Glomerular visceral epithelial cell (primary cell): ENCODE measurements around the gene TRAPPC12.
"Not testable (repeated sequence)": the region's sequence is repeated elsewhere in the genome, so short reads cannot be mapped to it uniquely, and the experiment has no call there.

Source experiments
- DNase-seq: peaks from one replicate; pipeline ENCODE4 v3.0.0-alpha.2; 2016; ENCODE audit errors: extremely low spot score

Gene TRAPPC12

DNA sequence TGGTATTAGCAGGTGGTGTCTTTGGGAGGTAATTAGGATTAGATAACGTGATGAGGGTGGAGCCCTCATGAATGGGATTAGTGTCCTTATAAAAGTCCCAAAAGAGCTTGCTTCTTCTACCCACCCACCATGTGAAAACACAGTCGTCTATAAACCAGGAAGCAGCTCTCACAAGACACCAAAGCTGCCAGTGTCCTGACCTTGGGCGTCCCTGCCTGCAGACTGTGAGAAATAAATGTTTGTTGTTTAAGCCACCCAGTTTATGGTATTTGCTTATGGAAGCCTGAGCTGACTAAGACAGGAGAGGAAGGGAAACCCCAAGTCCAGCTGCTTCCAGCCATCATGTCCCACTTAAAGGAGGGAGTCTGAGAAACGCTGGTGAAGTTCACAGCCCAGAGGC, 126.3 kb downstream of the TRAPPC12 start:
- DNase-seq = no peak

DNA sequence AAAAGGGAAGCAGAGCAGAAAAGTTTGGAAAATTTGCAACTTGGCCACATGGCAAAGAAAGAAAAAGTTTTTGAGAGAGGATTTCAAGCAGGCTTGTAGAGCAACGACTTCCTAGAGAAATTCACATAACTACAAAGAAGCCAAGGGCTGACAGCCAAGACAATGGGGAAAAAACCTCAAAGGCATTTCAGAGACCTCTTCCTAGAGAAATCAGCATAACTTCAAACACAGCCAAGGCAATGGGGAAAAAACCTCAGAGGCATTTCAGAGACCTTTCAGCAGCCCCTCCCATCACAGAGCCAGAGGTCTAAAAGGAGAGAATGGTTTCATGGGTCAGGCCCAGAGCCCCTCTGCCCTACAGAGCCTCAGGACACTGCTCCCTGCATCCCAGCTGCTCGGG, 132.6 kb downstream of the TRAPPC12 start:
- no peak for DNase-seq

DNA sequence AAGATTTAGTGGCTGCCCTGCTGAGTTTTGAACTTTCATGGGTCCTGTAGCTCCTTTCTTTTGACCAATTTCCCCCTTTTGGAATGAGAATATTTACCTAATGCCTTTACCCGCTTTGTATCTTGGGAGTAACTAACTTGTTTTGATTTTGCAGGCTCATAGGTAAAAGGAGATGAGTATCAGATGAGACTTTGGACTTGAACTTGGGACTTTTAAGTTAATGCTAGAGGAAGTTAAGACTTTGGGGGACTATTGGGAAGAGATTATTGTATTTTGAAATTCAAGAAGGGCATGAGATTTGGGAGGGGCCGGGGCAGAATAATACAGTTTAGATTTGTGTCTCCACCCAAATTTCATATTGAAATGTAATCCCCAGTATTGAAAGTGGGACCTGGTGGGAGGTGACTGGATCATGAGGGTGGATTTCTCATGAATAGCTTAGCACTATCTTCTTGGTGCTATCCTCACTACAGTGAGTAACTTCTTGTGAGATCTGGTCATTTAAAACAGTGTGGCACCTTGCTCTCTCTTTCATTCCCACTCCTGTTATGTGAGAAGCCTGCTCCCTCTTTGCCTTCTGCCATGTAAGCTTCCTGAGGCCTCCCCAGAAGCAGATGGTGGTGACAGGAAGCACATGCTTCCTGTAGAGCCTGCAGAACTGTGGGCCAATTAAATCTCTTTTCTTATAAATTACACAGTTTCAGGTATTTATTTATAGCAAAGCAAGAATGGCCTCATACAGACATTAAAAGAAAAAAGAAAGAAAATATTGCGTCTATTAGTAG, 133.7 kb downstream of the TRAPPC12 start:
- no peak for DNase-seq

DNA sequence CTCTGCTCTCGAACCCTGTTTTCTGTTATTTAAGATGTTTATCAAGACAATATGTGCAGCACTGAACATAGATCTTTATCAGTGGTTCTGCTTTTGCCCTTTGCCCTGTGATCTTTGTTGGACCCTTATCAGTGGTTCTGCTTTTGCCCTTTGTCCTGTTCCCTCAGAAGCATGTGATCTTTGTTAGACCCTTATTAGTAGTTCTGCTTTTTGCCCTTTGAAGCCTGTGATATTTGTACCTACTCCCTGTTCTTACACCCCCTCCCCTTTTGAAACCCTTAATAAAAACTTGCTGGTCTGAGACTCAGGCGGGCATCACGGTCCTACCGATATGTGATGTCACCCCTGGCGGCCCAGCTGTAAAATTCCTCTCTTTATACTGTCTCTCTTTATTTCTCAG, 135.9 kb downstream of the TRAPPC12 start:
- DNase-seq = not testable (repeated sequence)

DNA sequence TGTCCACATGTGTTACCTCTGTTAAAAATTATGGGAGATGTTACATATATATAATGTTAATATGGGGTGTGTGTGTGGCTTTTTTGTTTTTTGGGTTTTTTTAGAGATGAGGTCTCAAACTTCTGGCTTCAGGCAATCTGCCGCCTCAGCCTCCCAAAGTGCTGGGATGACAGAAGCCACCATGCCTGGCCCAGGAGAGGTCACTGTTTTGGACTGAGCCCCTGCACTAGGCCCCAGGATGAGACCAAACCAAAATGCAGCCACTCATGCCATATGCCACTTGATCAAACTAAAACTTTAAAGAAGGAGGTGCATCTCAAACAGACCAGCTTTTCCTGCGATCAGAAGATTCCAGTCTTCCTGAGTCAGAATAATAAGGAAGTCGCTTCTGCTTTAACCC, 137.3 kb downstream of the TRAPPC12 start:
- DNase-seq = no peak

DNA sequence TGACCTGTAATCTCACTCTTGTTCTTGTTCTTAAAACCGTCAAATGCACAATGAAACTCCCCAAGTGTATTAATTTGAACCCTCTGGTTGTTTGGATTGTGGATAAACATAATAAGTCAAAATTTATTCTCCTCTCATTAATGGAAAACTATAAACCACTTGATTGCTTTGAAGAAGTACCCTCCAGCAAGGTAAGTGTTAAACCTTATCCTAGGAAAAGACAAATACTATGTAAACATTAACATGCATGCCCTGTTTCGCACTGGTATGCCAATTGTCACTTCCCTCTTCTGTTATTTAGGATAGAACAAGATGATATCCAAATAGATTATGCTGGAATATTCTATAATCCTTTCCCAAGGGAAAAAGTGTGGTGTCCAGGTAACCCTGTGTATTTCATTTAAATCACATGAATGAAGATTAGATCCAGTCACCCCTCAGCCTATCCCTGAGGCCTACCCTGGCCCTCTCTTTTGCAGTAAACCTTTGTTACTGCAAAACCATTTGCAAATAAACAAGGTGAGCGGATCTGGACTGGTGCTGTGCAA, 138.5 kb downstream of the TRAPPC12 start:
- DNase-seq = no peak

DNA sequence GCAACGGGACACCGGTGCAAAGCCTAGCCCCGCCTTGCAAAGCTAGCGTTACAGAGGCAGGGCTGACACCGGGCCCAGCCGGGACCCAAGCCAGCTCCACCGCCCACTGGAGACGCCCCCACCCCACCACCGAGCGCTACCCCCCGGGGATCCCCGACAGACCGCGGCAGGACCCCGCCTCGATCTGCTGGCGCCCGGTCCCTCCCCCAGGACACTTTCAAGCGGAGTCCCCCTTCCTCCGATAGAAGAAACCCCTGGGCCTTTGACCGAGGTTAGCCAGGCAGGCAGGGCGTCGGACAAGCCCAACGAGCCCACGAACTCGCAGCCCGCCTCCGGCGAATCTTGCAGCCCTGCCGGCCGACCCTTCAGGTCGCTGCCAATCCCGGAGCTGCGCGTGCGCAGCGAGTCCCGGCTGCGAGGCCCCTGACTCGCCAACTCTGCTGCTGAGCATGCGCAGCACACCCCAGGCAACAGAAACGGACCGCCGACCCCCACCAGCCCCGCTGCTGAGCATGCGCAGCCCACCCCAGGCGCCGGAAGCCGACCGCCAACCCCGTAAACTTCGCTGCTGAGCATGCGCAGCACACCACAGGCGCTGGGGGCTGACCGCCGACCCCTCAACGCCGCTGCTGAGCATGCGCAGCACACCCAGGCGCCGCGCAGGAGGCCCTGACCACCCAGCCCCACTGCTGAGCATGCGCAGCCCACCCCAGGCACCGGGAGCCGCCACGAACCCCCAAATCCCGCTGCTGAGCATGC, 139.2 kb downstream of the TRAPPC12 start:
- DNase-seq = peak; percentile 98

DNA sequence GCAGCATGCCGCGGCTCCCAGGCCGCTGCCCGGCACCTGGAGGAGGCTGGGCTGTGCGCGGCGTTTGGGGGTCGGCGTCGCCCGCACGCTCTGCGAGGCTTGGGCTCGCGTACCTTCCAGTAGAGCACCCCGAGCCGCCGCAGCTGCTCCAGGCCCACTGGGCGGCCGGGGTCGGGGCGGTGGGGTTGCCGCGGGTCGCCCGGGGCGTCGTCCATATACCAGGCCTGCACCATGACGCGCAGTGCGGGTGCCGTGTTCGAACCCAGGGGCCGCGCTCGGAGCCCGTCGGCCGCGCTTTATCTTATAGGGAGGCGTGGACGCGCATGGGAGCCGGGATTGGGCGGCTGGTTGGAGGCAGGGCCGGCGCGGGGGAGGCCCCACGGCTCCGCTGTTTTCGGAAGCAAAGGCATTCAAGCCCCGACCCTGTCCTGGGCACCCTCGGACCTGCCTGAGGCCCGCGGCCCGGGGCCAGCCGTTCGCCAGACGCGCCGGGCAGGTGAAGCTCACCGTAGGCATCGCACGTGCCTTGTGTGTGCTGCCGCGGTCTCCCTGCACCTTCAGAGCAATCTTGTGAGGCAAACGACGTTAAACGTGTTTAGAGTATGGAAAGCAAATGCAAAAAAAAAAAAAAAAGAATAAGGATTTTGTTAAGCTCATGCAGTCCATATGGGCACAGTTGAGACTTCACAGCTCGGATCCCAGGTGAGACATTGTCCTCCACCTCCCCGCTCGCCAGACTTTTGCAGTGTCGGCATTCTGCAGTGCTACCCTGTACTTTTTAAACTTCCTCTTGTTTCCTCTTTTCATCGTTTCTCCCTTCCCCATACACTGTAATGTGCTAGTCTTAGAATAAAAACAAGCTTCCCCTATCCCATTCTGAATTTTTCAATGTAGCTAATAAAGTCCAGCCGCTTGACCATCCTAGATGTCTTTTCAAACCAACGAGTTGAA, 140.0 kb downstream of the TRAPPC12 start, which contains the start of gene ADI1:
Gene ADI1 (minus strand): TSS at position 277 of the 951 bp plus-strand sequence. CDS start 44 bp downstream, at position 233.
- peak; percentile 71 for DNase-seq

DNA sequence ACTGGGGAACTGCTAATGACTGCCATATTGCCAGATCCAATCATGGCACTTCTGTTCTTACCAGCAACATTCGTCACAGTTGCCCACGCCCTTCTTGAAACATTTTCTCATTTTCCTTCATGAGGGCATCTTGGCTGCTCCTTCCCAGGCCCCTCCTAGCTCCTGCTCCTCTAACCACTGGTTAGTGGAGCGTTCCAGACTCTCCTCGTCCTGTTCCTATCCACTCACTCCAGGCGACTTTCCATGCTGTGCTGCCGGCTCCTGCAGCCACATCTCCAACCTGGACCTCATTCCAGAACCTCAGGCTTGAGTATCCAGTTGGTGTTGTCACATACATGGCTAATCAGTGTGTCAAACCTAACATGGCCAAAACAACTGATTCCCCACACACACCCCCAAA, 141.1 kb downstream of the TRAPPC12 start:
- DNase-seq = no peak

DNA sequence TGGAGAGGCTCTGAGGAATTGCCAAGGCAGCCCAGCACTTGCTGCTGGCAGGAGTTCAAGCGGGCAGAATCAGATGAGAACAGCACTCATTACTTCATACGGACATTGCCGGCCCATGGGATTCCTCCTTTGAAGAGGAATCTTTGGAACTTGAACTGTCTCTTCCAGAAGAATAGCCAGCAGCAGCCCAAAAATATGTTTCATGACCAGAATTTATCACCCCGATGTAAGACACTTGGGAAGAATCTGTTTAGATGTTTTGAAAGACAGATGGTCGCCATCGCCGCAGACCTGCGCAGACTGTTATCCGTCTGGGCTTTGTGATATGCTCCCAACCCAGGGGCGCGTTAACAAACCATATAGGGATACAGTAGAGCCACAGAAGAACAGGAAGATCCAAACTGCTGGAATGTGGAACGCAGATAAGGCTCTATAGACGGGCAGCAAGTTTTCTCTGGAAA, 143.5 kb downstream of the TRAPPC12 start:
- DNase-seq = no peak

DNA sequence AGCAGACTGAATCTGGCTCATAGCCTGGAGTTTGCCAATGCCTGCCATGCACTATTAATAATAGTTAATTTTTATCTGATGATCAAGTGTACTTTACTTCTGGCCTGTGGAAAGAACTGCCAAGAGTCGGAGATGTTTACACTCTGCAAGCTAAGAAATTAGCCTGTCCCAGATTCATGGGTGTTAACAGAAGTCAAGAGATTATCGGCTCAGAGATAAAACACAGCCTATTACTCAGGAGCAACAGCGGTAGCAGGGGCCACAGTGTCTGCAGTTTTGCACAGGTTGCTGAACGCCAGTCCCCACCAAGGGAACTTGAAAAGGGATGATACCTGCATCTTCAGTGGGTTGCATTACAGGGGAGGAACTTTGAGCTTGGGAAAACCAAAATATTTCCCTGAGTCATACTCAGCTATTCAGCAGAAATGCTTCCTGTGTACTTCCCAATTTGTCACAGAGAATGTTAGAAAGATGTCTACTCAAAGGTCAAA, 144.1 kb downstream of the TRAPPC12 start:
- peak; percentile 6 for DNase-seq

DNA sequence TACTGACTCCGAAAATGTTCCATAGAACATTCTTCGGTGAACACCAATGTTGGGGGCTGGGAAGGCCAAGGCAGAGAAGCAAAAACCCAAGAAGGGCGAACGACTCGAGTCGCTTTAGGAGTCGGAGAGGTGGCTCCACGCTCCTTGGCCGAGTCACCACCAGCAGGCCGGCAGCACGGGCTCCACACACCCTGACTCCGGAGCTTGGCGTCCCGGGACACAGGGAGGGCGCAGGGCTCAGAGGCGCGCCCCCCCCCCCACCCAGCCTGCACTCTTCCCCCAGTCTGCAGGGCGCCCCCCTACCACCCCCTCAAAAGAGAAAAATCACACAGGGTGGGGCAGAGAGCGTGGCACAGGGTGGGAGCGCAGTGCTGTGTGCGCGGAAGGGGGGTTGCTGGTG, 147.4 kb downstream of the TRAPPC12 start:
- no peak for DNase-seq

DNA sequence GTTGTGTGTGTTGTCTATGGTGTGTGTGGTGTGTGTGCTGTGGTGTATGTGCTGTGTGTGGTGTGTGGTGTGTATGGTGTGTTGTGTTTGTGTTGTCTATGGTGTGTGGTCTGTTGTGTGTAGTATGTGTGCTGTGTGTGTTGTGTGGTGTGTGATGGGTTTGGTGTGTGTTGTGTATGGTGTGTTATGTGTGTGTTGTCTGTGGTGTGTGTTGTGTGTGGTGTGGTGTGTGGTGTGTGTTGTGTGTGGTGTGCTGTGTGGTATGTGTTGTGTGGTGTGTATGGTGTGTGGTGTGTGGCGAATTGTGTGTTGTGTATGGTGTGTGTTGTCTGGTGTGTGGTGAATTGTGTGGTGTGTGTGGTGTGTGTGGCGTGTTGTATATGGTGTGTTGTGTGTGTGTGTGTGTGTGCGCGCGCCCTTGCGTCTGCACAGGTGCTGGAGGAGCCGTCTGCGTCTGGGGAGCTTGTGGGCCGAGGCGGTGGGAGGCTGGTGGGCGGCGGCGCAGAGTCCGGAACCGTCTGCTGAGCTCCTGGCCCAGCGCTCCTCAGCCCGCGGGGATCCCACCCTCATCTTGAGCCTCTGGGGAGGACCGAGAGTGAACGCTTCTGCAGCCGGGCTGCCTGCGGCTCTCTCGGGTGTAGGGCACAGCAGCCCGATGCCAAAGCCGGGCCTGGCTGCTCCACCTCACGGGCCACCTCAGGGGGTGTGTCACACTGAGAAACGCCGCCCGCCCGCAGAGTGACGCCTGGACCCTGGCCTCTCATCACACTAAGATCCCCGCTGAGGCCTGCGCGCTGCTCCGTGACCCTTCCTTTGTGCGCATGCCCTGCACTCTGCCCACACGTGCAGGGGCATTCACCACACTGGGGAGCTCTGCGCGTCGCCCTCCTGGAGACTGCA, 148.6 kb downstream of the TRAPPC12 start:
- DNase-seq = no peak
